ENCODE results near the gene DSG2.
"Not testable (repeated sequence)": the region's sequence is repeated elsewhere in the genome, so short reads cannot be mapped to it uniquely, and the experiment has no call there.

Gene DSG2

DNA sequence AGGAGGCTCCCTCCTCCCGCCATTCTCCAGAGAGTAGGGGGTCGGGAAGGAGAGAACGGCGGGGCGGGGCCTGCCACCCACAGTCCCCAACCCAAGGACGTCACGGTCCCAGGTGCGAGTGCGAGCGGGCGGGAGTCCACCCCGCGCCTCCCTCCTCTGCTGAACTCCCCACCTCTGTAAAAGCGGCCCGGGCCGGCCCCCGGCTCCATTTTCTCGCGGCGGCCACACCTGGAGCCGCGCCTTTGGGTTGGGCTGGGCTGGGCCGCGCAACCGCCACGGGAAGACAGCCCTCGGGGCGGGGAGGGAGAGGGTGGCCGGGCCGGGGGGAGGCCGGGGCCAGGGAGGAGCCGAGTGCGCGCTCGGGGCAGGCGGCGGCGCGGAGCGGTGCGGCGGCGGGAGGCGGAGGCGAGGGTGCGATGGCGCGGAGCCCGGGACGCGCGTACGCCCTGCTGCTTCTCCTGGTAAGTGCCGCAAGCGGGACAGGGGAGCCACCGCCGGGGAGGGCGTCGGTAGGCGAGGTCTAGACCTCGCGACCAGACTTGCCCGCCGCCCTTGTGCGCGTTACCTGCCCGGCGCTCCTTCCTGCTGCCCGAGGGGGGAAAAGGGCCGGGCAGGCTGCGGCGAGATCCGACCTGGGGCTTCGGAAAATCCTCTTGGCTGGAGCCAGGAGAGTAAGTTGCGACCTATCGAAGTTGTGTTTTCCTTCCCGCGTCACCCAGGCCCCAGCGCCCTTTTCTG, at the start of gene DSG2:
Gene DSG2, plus strand, starts transcription at position 342 of the 738 bp plus-strand sequence. Its CDS starts 75 bp downstream, at position 417.
- no peak for DNase-seq

DNA sequence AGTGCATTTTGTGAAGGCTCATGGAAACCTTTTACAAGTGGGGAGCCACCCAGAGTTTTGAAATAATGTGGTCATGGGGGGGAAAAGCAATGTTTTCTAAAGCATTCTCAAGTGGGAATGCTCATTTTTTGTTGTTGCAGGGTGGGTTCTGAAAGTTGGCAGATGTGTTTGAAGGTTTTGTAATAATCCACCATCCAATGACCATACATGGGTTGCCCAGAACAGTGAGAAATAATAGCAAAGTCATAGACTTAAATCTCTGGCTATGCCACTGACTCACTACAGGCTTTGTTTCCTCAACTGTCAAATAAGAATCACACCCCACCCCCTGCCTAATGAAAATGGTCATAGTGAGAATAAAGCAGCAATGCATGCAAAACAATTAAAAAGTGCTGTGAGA, 47.6 kb upstream of the DSG2 start:
- no peak for DNase-seq

DNA sequence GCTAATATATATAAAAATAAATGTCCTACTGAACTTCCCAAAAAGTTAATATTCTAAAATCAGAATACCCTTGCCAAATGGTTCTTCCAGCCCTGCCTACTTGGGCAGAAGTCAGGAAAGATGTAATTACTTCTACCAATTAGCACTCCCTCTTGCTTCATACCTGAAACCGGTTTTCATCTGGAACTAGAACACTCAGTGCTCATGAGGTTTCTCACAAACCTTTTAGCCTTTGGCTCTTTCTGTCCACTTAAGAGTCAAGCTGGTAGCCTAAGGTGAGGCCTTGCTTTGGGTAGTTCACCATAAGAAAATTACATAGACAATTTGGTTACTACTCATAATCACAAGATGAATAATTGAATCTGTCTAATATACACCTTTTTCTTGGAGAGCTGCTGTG, 46.4 kb upstream of the DSG2 start:
- DNase-seq: no peak

DNA sequence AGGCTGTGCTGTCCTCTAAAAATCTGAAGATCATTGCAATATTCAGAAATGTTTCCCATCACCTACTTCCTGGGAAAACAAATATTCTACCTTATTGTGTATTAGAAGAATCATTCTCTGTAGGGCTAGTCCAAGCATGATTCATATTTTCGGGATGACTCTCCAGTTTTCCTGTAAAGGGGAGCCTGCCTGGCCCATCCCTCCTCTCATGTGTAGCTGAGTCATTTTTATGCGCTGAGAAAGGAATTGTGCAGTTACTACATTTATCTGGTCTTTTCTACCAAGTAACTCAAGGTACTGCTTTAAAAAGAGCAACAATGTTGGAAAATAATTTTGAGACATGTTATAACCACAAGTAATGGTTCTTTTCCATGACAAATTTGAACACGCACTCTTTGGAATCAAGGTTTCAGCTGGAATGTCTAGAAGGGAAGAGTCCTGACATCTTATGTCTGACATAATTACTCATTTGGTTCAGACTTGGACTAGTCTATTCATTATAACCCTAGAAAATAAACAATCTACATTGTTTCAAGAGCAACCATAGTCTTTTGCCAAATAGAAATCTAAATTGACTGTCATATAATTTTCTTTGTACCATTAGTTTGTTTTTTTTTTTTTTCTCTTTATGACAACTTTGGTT, 43.8 kb upstream of the DSG2 start:
- DNase-seq: peak; percentile 4

DNA sequence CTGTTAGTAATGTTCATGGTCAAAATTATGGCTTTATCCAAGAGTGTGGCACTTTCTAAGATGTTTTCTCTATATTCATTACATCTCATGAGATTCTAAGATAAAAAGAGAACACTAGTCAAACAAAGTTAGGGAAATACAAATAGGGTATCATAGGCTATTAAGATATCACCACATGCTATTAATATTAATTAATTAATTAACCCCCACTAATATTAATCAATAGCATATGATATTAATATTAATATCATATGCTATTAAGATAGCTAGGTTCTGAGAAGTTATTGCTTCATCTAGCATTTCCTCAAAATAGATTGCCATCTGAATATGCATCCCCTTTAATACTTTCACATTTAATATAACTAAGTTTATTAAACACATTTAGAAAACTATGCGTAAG, 28.3 kb upstream of the DSG2 start:
- DNase-seq: no peak

DNA sequence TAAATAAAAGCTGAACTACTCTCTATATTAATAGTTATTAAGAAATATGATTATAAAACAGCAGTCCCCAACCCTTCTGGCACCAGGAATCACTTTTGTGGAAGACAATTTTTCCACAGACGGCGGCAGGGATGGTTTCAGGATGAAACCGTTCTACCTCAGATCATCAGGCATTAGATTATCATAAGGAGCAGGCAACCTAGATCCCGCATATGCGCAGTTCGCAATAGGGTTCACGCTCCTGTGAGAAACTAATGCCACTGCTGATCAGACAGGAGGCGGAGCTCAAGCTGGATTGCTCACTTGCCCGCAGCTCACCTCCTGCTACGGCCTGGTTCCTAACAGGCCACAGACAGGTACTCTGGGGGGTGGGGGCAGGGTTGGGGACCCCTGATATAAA, 19.3 kb upstream of the DSG2 start:
- no peak for DNase-seq

DNA sequence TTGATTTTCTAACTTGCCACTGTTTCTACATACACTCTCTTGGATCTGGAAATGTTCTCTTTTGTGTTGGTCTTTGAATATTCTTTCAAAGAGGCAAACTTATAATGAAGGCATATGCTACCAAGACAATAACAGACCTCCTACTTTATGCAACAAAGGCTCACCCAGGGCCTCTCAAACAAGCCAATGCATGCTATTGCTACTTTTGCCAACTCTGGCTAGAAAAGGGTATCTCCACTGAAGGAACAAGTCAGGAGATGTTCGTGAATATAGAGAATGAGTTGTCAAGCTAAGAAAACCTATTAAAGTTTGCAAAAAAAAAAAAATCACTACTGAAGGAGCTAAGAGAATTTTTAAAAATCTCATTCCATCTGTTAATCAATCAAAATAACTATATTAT, 15.9 kb upstream of the DSG2 start:
- DNase-seq: no peak

DNA sequence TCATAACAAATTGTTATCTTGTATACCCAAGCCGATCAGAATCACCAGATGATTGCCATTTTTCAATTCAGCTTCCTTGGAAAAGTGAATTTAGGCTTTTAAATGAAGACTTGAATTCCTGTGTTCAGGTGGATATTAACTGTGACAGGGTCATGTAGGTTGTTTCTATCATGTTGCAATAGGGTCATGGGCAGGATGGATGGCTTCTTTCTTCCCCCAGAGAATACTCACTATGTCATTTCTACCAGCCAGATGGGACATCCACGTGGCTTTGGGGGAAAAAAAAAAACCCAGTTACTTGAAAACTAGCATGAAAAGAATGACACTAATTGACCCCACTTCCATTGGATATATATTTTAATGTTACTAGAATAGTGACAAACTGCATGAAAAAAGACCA, 14.6 kb upstream of the DSG2 start:
- no peak for DNase-seq

DNA sequence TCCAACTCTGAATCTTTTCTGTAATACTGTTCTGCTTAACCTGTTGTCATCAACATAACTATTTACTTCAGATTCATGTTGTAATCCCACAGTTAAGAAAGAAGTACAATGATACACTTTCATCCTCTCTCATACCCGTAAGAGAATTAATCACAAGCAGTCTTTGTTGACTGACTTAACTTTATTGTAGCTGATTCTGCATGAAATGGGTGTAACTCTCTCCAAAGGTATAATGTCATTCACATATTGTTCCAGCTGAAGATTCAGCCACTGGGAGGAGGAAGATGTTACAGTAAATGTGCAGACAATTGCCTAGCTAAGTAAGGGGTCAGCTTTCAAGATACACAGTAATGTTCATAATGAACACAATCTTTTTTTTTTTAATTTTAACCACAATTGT, 13.5 kb upstream of the DSG2 start:
- no peak for DNase-seq

DNA sequence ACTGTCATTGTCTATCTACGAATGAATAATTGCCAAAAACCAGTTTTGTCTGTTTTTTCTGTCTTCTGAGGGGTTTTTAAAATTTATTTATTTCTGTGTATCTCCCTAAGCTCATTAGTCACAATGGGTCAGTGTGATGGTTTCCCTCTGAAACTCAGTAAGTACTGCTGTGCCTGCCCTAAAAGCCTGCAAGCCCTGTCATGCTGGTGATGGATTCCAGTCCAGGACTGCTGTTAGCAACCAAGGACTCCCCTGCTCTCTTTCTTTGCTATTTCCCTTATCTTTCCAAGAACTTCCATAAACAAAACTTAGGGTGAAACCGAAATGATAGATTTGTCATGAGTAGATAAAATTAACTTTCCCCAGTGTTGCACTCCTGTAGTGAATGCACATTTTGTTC, 11.8 kb upstream of the DSG2 start:
- no peak for DNase-seq

DNA sequence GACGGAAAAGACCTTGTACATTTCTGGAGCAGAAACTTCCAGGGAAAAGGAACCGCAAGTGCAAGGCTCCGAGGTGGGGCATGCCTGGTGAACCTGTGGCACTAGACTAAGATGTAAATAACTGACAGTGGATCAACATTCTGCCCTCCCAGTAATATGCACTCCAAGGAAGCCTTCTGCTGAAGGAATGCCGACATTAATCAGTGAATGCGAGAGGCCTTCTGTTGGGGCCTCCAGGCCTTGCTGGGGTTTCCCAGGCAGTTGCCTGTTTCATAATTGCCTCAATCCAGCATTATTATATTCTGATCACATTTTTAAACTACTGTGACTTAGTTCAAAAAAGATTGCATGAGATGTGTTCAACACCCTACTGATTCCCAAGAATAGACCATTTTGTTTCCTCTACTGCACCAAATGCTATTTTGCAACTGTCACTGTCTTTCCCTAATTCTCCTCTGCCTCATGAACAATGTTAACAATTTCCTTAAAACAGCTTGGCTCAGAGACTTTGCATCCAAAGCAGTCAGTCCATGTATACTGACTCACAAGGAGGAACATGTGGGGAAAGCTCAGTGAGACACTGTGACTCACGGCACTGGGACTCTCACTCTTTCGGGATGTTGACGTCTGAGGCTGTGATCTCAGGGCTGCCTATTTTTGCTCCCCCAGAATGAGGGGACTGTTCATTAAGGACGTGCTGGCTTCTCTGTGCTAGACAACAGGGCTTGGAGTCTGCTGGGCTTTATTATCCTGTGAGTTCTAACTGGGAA, 10.5 kb upstream of the DSG2 start:
- DNase-seq: no peak

DNA sequence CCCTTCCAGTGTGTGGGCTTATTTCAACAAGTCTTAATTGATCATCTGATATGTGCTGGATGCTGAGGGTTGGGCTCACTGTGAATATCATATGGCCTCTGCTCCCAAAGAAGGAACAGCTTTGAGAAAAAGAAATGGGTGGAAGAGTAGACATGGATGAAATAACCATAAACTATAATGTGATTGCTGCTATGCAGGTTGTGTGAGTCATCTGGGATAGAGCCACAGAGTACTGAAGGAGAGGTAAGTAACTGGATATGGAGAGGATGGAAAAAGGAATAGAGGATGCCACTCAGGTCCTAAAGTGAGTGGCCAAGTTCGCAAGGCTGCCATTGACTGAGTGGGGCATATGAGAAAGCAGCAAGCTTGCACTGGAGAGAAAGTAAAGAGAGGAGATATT, 8.7 kb upstream of the DSG2 start:
- DNase-seq: no peak

DNA sequence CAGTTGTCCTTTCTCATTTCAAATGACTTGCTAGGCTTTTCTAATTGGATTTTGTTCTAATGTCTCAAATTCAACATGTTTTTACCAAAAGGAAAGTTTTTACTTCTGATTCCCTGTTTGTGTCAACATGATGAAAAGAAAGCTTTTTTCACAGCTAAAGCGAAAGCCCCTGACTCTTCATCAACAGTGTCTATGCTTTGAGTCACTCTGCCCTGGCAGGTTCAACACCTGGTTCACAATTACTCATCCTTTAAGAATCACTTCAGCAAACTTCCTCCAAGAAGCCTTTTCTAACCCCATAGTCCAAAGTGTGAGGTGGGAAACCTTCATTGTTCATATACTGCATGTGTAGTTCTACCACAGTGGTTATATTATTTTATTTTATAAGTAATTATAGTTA, 7.6 kb upstream of the DSG2 start:
- DNase-seq: no peak

DNA sequence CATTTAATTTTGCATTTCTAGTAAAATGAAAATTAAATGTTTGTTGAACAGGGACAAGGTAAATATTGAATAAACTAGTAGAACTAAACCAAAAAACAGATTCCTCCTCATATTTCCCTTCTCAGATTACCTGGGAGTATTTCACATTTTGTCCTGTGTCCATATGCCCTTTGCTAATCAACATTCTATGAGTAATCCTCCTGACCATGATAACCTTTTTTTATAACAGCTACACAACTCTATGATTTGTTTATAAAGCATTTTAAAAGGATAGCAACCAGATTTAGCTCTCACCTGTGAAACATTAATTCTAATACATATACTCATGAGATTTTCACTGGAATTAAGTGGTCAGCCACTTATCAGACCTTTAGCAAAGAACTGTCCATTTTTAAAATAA, 7.1 kb upstream of the DSG2 start:
- no peak for DNase-seq

DNA sequence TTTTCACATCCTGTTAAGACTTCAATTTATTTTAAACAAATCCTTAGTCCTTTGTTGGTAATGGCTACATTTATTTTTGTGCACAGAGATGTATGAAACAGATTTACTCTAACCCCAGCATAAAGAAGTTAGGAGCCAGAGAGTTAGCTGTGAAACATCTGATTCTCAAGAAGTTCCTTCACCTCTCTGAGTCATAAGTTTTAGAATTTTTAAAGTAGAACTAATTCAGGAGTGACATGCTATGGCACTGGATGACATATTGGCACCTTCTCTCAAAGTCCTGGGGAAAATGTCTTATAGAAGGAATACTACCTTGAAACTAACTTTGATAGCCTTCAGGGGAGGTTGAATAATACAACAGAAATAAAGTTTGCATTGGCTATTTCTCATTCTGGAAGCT, 6.4 kb upstream of the DSG2 start:
- no peak for DNase-seq

DNA sequence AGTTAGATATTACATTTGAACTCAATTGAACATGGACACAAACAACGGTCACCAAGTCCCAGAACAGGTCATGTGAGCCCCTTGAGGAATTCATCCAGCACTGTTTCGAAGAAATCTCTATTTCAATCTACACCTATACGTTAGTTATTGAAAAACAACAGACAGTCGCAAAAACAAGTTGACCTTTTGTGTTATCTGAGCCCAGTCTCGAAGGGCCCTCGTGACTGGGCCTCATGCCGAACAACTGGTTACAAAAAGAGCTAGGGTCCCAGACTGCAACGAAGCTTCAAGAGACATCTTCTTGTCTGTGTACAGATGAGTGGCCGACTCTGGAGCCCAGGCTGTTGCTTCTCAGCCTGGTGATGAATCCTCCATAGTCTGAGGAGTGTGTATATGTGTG, 5.3 kb upstream of the DSG2 start:
- no peak for DNase-seq

DNA sequence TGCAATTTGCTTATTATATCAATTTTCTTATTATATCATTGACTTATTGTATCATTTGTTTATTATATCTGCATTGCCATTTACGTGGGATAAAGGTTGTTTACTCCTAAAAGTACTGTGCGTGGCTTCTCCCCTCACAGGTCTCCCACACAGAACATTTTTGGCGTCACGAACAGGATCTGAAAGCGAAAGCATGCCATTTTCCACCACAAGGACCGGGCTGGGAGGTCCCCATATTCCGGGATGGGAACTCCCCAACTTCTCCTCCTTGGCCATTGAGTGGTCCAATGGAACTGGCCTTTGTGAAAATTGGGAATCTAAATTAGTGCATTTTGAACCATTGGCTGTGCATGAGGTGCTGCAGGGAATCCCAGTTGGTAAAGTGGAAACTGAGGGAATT, 4.8 kb upstream of the DSG2 start:
- no peak for DNase-seq

DNA sequence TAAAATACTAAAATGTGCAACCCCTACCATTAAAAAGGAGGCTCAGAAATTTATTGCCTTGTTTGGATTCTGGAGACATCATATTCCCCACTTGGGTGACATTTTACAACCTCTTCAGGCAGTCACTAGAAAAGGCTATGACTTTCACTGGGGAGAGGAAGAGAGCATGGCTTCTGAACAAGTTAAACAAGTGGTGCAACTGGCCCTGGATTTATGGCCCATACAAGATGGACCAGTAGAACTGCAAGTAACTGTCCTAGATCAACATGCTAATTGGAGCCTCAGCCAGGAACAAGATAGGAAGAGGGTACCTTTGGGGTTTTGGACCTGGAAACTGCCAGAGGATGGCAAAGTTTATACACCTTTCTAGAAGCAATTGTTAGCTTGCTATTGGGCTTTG, 4.0 kb upstream of the DSG2 start:
- DNase-seq: no peak

DNA sequence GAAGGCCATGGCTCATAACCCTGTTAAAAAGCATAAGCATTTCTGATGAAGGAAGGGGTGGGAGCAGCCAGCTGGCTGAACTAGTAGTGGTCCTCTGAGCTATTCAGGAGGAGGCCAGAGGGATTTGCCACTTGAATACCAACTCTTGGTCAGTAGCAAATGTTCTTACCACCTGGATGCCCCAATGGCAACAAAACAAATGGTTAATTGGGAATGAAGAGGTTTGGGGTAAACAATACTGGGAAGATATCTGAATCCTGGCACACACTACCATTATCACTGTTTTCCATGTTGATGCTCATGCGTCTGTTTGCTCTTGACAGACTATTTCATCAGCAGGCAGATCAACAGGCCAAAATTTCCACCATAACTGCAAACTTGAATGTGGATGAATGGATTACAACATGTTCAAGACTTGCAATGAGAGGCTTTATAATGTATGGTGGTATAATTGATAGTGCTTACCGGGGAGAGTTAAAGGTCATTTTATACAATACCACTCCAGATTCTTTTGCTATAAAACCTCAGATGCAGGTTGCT, 3.2 kb upstream of the DSG2 start:
- not testable (repeated sequence) for DNase-seq

DNA sequence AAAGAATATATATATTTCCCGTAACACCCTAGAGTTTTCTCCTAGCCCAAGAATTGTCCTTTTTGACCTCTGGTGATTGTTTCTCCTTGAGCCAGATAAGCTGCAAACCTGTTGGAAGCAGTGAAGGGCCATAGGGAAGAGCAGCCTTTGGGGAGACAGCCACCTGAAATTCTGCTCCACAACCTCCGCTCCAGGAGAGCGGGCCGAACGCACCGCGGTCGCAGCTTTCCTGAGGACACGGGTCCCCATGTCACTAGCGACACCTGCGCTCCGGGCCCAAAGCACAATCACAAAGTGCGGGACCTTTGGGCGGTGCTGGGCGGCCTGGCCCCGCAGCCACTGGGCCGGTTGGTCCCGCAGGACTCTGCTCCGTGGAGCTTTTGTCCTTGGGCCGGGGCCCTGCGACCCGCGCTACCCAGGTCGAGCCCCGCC, 557 bp upstream of the DSG2 start:
- DNase-seq: no peak

DNA sequence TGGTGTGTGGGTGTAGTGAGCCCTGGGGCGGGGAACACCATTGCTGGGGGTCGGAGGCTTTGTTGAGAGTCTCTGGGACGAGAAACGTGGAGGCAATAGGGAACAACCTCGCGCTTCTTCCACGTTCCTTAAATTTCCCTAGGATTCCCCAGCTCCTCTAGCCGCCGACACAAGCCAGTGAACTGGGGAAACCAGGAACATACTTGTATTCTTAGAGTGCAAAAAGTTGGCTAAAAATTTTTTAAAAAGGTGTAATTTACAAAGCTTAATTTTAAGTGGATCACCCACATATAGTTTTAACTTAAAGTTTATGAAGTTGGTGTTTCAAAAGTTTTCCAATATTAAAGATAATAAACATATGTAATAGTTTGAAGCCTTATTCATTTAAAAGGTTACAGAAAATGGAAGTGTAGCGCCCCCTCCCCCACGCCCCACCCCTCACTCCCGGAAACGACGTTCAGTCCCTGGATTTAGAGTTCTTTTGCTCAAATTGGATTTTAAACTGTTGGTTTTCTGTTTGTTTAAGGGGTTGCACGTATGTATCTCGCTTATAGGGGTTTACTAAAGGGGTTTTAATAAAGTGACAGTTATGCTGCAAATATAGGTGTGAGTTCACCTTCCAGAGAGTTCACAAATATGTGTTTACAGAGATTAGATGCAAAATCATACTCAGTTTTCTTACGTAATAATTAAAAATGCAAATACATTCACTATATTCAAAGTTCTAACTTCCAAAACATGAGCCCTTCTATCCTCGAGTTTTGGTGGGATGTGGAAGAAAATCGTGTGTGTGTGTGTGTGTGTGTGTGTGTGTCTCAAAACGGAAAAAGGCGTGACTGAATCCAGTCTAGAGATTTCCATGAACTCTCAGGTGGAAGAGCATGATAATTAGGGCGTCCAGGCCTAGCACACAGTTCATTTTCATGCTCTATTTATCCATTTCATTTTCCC, 872 bp downstream of the DSG2 start:
- no peak for DNase-seq

DNA sequence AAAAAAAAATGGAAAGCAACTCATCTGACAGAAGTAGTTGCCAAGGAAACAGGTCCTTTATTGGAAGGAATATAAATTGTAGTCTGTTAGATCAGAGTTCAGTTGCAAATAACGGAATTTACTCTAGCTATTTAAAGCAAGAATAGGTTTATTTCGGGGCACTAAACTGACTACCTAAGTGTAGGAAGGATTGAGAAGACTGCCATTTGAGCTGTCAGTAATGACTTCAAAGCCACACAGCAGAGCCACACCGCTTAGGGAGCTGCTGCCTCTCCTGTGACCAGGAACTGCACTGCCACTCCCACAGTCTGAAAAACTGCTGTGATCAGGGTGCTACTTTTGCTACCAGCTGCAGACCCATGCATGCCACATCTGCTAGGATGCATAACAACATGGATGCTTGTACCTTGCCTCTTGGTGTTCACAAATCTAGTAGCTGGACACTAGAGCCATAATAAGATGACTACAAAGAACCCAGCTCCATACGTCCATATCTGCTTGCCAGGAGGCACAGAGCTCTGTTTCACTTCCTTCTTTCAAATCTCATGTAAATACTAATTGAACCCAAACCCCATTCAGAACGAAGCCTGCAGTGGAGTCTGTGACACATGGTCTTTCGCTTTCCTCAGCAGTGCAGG, 2.2 kb downstream of the DSG2 start:
- DNase-seq: no peak
